IMR-90 (cell line): ENCODE measurements around the gene RAB3GAP2.
"Not testable (repeated sequence)": the region's sequence is repeated elsewhere in the genome, so short reads cannot be mapped to it uniquely, and the experiment has no call there.

ENCODE experiments used
- CEBPB ChIP-seq: IDR thresholded peaks from 2 replicates; pipeline ENCODE4 v1.6.1; 2012; ENCODE audit warnings: low read depth, low read length, improper control_type of control experiment
- CHD1 ChIP-seq: IDR thresholded peaks from 2 replicates; pipeline ENCODE4 v1.6.1; 2012; ENCODE audit warnings: low read depth, low read length, improper control_type of control experiment
- CTCF ChIP-seq: conservative IDR thresholded peaks from 2 replicates; pipeline ENCODE4 v1.5.1; 2012; ENCODE audit warnings: mild to moderate bottlenecking, low read depth, low read length, improper control_type of control experiment
- ELK1 ChIP-seq: fragments of 150-350 bp; IDR thresholded peaks from 2 replicates; pipeline ENCODE4 v1.6.1; 2016; ENCODE audit warnings: low read depth, mild to moderate bottlenecking, low read length, moderate library complexity, borderline replicate concordance
- MAZ ChIP-seq: IDR thresholded peaks from 2 replicates; pipeline ENCODE4 v1.6.1; 2012; ENCODE audit warnings: low read depth, mild to moderate bottlenecking, low read length, improper control_type of control experiment, moderate library complexity, borderline replicate concordance
- POLR2A ChIP-seq: IDR thresholded peaks from 2 replicates; pipeline ENCODE4 v1.6.1; 2012; ENCODE audit warnings: mild to moderate bottlenecking, low read depth, low read length
- RAD21 ChIP-seq: IDR thresholded peaks from 2 replicates; pipeline ENCODE4 v1.6.1; 2012; ENCODE audit warnings: low read length, improper control_type of control experiment
- RCOR1 ChIP-seq: IDR thresholded peaks from 2 replicates; pipeline ENCODE4 v1.6.1; 2012; ENCODE audit warnings: mild to moderate bottlenecking, low read length, improper control_type of control experiment; ENCODE audit not compliant: insufficient replicate concordance
- RFX5 ChIP-seq: IDR thresholded peaks from 2 replicates; pipeline ENCODE4 v1.8.0; 2012; ENCODE audit warnings: low read depth, mild to moderate bottlenecking, low read length, moderate library complexity
- SMC3 ChIP-seq: fragments of 150-350 bp; IDR thresholded peaks from 2 replicates; pipeline ENCODE4 v1.6.1; 2016; ENCODE audit warnings: low read depth, mild to moderate bottlenecking, antibody characterized with exemption, low read length, moderate library complexity
- USF2 ChIP-seq: fragments of 150-350 bp; IDR thresholded peaks from 2 replicates; pipeline ENCODE4 v1.6.1; 2017; ENCODE audit warnings: mild to moderate bottlenecking, antibody characterized with exemption, low read length, low read depth

- not testable (repeated sequence) for TF ChIP-seq CTCF, RCOR1, CEBPB, SMC3, RFX5, MAZ, ELK1, CHD1, POLR2A, RAD21, USF2
Observed at GRCh38 chr1:220236278-220236677, 36.0 kb downstream of the RAB3GAP2 start.
